ENCODE measurements around the gene PHRF1.

GRCh38 chr11:563066-563811 lies 13.0 kb upstream of the PHRF1 start:
- TF ChIP-seq CTCF (IDR thresholded peaks at IDR 0.05) = no peak
- no peak for TF ChIP-seq POLR2A (IDR thresholded peaks at IDR 0.05)
